BE2C (cell line): ENCODE results near the gene ZNF138.
"Not testable (repeated sequence)": the region's sequence is repeated elsewhere in the genome, so short reads cannot be mapped to it uniquely, and the experiment has no call there.

Experiments used
- DNase-seq: peaks from one replicate; pipeline ENCODE4 v3.0.0-alpha.2; 2020
- H3K27me3 ChIP-seq: fragments of 250-450 bp; sonication (Bioruptor Pico); 2 replicates; pipeline ENCODE4 v1.5.1; 2020; ENCODE audit warnings: mild to moderate bottlenecking
- H3K36me3 ChIP-seq: fragments of 250-450 bp; sonication (Bioruptor Pico); 2 replicates; pipeline ENCODE4 v1.5.1; 2020; ENCODE audit warnings: mild to moderate bottlenecking
- H3K4me1 ChIP-seq: fragments of 250-450 bp; sonication (Bioruptor Pico); 2 replicates; pipeline ENCODE4 v1.5.1; 2020
- H3K4me3 ChIP-seq: 2 replicates; pipeline ENCODE4 v1.5.1; 2011; ENCODE audit warnings: low read depth, low read length
- H3K9me3 ChIP-seq: fragments of 250-450 bp; sonication (Bioruptor Pico); 2 replicates; pipeline ENCODE4 v1.5.1; 2020
- TF ChIP-seq, protein P1 (sequence below): IDR thresholded peaks from 2 replicates; pipeline ENCODE4 v1.5.1; 2012; ENCODE audit warnings: mild to moderate bottlenecking, low read depth, low read length

ZNF138 gene

GRCh38 chr7:64832136-64832535 is 37.9 kb downstream of the ZNF138 start:
- H3K4me3 ChIP-seq, result no peak overlapping the region
- H3K27me3 ChIP-seq, result no peaks in the 10 kb centered on the region
- no peaks in the 10 kb centered on the region for H3K4me1 ChIP-seq
- no peaks in the 10 kb centered on the region; the same call in 1 of the 2 replicates for H3K36me3 ChIP-seq
- H3K9me3 ChIP-seq, result no peaks in the 10 kb centered on the region
- no peak for DNase-seq
- TF ChIP-seq, protein P1, sequence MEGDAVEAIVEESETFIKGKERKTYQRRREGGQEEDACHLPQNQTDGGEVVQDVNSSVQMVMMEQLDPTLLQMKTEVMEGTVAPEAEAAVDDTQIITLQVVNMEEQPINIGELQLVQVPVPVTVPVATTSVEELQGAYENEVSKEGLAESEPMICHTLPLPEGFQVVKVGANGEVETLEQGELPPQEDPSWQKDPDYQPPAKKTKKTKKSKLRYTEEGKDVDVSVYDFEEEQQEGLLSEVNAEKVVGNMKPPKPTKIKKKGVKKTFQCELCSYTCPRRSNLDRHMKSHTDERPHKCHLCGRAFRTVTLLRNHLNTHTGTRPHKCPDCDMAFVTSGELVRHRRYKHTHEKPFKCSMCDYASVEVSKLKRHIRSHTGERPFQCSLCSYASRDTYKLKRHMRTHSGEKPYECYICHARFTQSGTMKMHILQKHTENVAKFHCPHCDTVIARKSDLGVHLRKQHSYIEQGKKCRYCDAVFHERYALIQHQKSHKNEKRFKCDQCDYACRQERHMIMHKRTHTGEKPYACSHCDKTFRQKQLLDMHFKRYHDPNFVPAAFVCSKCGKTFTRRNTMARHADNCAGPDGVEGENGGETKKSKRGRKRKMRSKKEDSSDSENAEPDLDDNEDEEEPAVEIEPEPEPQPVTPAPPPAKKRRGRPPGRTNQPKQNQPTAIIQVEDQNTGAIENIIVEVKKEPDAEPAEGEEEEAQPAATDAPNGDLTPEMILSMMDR, result no peak

- Histone ChIP-seq H3K36me3 (no peaks in the 10 kb centered on the region; the same call in 1 of the 2 replicates), H3K4me1 (no peaks in the 10 kb centered on the region), H3K9me3 (no peaks in the 10 kb centered on the region), H3K27me3 (no peaks in the 10 kb centered on the region), H3K4me3 (no peak overlapping the region)
- no peak for DNase-seq
- TF ChIP-seq, protein P1, result no peak
Measured at GRCh38 chr7:64834989-64835388, 40.8 kb downstream of the ZNF138 start.

GRCh38 chr7:64835856-64836255 is 41.6 kb downstream of the ZNF138 start:
- H3K4me1 ChIP-seq, DNase-seq, H3K4me3 ChIP-seq, H3K9me3 ChIP-seq, H3K27me3 ChIP-seq, H3K36me3 ChIP-seq: not testable (repeated sequence)

DNA sequence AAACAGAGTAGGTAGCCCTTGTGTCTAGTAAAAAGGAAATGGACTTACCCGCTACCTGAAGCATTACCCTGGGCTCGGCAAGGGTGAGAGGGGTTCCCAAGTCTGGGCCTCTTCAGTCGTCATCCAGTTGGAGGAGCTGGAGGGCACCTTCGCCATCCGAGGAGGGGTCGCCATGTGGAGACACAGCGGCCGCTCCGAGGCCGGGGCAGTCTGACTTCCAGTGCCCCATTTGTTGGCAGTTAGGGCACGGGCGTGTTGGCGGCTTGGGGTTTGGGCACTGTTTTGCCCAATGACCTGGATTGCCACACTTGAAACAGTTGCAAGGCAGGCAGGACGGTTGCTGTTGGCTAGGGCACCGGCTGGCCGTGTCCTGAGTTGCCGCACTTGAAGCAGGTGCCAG is 43.8 kb downstream of the ZNF138 start:
- H3K4me1 ChIP-seq, H3K9me3 ChIP-seq, DNase-seq, H3K27me3 ChIP-seq, H3K4me3 ChIP-seq, H3K36me3 ChIP-seq: not testable (repeated sequence)

DNA sequence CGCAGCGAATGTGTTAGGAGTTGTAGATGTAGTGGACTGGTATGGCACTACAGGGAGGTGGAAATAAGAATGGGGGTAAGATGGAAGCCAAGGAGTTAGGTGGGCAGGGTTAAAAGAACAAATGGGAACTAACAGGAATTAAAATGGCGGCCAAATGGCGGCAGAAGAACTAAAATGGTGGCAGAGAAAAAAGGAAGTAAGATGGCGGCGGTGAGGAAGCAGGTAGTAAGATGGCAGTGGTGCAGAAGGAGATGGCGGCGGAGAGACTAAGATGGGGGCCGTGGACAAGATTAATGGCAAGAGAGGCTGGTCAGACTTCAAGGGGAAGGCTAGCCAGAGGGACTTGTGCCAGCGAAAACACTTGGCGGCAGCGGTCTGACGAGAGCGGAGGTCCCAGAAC is 44.5 kb downstream of the ZNF138 start:
- H3K4me1 ChIP-seq, result no peaks in the 10 kb centered on the region
- no peaks in the 10 kb centered on the region for H3K9me3 ChIP-seq
- TF ChIP-seq, protein P1, result no peak
- H3K27me3 ChIP-seq, result no peaks in the 10 kb centered on the region
- H3K4me3 ChIP-seq, result no peak overlapping the region
- no peaks in the 10 kb centered on the region for H3K36me3 ChIP-seq
- no peak for DNase-seq

DNA sequence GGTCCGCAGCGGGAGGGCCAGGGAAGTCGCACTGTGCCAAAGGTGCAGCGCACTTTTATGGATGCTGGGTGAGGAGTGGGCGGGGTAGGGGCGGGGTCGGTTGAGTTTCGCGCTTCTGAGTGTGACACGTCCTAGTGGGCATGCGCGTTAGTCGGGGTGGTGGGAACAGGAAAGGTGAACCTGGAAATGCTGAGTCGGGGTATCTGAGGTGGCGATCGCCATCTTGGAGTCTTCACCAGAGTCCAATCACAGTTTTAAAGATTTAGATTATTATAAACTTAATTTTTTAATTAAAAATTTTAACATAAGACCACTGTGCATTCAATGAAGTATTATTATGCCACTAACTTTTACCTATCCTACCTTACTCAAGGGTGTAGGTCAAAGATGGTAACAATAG is 45.7 kb downstream of the ZNF138 start:
- no peak for DNase-seq
- TF ChIP-seq, protein P1, result no peak
- Histone ChIP-seq H3K4me1 (no peaks in the 10 kb centered on the region), H3K36me3 (no peaks in the 10 kb centered on the region), H3K9me3 (no peaks in the 10 kb centered on the region), H3K4me3 (no peak overlapping the region), H3K27me3 (no peaks in the 10 kb centered on the region)

DNA sequence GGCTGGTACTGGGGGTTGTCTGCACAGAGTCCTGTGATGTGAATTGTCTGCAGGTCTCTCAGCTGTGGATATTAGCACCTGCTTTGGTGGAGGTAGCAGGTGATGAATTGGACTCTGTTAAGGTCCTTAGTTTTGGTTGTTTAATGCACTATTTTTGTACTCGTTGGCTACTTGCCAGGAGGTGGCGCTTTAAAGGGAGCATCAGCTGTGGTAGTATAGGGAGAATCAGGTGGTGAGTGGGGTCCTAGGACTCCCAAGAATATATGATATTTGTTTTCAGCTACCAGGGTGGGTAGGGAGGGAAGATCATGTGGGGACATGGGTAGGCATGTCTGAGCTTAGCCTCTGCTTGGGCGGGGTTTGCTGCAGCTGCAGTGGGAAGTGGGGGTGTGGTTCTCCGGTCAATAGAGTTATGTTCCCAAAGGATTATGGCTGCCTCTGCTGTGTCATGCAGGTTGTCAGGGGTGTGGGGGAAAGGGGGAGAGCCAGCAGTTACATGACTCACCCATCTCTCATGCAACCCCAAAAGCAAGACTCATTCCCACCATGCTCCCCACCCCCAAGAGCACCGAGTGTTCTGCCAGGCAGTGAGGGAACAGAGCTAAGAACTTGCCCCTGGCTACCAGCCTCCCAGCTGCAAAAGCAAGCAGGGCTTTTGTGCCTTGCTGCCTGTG is 55.2 kb downstream of the ZNF138 start:
- no peaks in the 10 kb centered on the region for H3K4me1 ChIP-seq
- no peaks in the 10 kb centered on the region for H3K9me3 ChIP-seq
- no peaks in the 10 kb centered on the region for H3K27me3 ChIP-seq
- peak; percentile 38 for DNase-seq
- TF ChIP-seq, protein P1, result no peak
- no peaks in the 10 kb centered on the region for H3K36me3 ChIP-seq
- peak overlapping the region; percentile 24 for H3K4me3 ChIP-seq
